Stimulated activated CD4-positive, alpha-beta T cell treated with anti-CD3 and anti-CD28 coated beads, Interleukin-12 subunit alpha, Interleukin-12 subunit beta, amount 100 ng/mL, for 48 hours (primary cell): ENCODE measurements around the gene ARPC2.
"Not testable (repeated sequence)": the region's sequence is repeated elsewhere in the genome, so short reads cannot be mapped to it uniquely, and the experiment has no call there.

Experiments
- DNase-seq, 3 donors: peaks; one replicate each; pipeline ENCODE4 v3.0.0-alpha.2; 2020; ENCODE audit warnings: low read depth in 2 of 3, low spot score in 1 of 3

Gene ARPC2

GRCh38 chr2:218216674-218217359 lies at the start of gene ARPC2:
TSS of gene ARPC2 (plus strand) at chr2:218217189. CDS start at chr2:218217471, 282 bp downstream.
- peak; percentile 88 to 93 (median 90) for DNase-seq

GRCh38 chr2:218168016-218168415 lies 49.0 kb upstream of the ARPC2 start:
- no peak for DNase-seq

- peak; percentile 37 to 76 (median 51) for DNase-seq
Observed at GRCh38 chr2:218168635-218169462, 48.1 kb upstream of the ARPC2 start.

GRCh38 chr2:218169757-218170546 lies 47.0 kb upstream of the ARPC2 start:
- no peak for DNase-seq

GRCh38 chr2:218171744-218172143 lies 45.2 kb upstream of the ARPC2 start:
- not testable (repeated sequence) for DNase-seq

GRCh38 chr2:218172845-218173244 lies 44.1 kb upstream of the ARPC2 start:
- no peak for DNase-seq

GRCh38 chr2:218179782-218180181 lies 37.2 kb upstream of the ARPC2 start:
- DNase-seq, result no peak

- DNase-seq, result no peak
Observed at GRCh38 chr2:218180467-218181114, 36.4 kb upstream of the ARPC2 start.

GRCh38 chr2:218184331-218184730 lies 32.7 kb upstream of the ARPC2 start:
- no peak for DNase-seq

GRCh38 chr2:218186355-218186766 lies 30.6 kb upstream of the ARPC2 start:
- peak; percentile 47 to 71 (median 50) for DNase-seq

GRCh38 chr2:218186876-218187275 lies 30.1 kb upstream of the ARPC2 start:
- no peak for DNase-seq

- DNase-seq, result no peak
Observed at GRCh38 chr2:218187296-218188015, 29.5 kb upstream of the ARPC2 start.

GRCh38 chr2:218188528-218188927 lies 28.5 kb upstream of the ARPC2 start:
- DNase-seq, result no peak

- no peak for DNase-seq
Observed at GRCh38 chr2:218192902-218193430, 24.0 kb upstream of the ARPC2 start.

GRCh38 chr2:218193701-218194100 lies 23.3 kb upstream of the ARPC2 start:
- no peak for DNase-seq

- DNase-seq, result no peak
Observed at GRCh38 chr2:218194880-218195279, 22.1 kb upstream of the ARPC2 start.

GRCh38 chr2:218196974-218197373 lies 20.0 kb upstream of the ARPC2 start:
- no peak for DNase-seq

- no peak for DNase-seq
Observed at GRCh38 chr2:218202266-218202665, 14.7 kb upstream of the ARPC2 start.

- DNase-seq, result no peak
Observed at GRCh38 chr2:218209078-218209477, 7.9 kb upstream of the ARPC2 start.

- no peak for DNase-seq
Observed at GRCh38 chr2:218214116-218214515, 2.9 kb upstream of the ARPC2 start.
